Islet of Langerhans (tissue), 1 donor: ENCODE measurements around the gene PRICKLE3.
"Not testable (repeated sequence)": the region's sequence is repeated elsewhere in the genome, so short reads cannot be mapped to it uniquely, and the experiment has no call there.

Source experiments
- FAIRE-seq: peaks from one replicate; lab custom pipeline; 2011; peaks lifted over from hg19 to GRCh38; lab: Jason Lieb, UNC

PRICKLE3 gene

DNA sequence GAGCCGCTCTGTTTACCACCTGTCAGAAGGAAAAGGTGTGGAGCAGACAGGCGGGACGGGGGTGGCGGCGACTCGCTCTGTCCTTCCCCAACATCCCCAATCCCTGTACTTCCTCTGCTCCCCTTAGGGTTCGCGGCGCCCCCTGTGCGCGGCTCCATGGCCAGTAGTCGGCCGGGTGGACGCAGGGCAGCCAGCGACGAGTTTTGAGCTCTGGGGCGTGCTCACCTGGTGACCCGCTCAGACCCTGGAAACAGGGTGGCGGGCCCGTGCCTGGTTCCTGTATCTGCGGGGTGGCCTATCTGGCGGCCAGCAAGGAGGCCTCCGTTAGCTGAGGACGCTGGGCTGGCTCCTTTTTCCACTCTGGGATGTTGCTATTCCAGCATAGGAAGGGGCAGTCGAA, 29.0 kb downstream of the PRICKLE3 start:
- FAIRE-seq: no peak

GRCh38 chrX:49155900-49156837, 30.0 kb downstream of the PRICKLE3 start:
- no peak for FAIRE-seq

DNA sequence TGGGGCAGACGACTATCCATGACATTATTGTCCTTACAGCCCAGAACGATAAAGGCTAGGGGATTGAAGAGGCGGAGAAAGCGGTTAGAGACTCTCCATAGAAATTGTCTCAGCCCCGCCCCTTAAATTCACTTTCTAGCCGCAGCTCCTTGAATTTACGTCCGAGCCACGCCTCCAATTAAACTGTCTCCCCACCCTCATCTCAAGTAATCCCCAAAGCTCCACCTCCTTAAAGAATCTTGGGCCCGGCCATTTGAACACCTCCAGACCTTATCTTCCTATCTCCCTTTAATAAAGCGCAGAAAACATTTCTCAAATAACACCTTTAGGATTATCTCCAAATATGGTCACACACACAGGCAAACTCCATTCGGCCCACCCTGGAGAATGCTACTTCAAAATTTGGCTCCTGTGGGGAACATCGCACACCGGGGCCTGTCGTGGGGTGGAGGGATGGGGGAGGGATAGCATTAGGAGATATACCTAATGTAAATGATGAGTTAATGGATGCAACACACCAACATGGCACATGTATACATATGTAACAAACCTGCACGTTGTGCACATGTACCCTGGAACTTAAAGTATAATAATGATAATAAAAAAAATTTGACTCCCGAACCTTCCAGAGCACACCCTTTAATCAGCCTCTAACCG, 30.8 kb downstream of the PRICKLE3 start:
- no peak for FAIRE-seq

DNA sequence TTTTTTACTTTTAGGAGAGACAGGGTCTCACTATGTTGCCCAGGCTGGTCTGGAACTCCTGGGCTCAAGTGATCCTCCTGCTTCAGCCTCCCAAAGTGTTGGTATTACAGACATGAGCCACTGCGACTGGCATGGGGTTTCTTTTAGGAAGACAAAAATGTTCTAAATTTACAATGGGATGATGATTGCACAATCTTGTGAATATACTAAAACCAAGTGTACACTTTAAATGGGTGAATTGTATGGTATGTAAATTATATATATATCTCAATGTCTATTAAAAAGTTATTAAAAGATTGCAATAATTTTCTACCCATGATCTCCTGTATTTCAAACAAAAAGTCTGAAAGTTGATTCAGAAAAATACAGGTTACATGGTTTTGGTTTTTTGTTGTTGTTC, 32.7 kb downstream of the PRICKLE3 start:
- FAIRE-seq: no peak

DNA sequence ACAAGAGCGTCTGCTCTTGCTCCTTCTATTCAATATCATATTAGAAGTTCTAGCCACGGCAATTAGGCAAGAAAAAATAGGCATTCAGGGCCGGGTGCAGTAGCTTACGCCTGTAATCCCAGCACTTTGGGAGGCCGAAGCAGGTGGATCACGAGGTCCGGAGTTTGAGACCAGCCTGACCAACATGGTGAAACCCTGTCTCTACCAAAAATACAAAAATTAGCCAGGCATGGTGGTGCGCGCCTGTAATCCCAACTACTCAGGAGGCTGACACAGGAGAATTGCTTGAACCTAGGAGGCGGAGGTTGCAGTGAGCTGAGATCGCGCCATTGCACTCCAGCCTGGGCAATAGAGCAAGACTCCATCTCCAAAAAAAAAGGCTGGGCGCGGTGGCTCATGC, 36.9 kb downstream of the PRICKLE3 start:
- not testable (repeated sequence) for FAIRE-seq

- not testable (repeated sequence) for FAIRE-seq
Measured at GRCh38 chrX:49148390-49149100, 37.6 kb downstream of the PRICKLE3 start.

DNA sequence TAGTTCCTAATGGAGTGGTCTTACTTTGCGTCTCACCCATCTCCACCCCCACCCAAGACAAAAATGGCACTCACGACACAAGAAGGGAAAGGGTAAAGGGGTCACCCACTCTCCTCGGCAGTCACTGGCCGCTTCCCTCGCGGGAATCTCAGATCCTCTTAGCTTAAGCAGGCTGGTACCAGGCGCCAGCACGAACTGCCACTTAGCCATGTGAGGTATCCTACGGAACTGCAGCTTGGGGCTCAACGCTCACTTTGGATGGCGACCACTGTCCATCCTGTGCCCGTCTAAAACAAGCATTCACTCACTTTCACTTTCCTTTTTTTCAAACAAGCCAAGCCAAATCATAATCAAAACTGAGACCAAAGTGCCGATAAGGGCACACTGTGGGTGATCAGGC, 38.2 kb downstream of the PRICKLE3 start:
- no peak for FAIRE-seq

DNA sequence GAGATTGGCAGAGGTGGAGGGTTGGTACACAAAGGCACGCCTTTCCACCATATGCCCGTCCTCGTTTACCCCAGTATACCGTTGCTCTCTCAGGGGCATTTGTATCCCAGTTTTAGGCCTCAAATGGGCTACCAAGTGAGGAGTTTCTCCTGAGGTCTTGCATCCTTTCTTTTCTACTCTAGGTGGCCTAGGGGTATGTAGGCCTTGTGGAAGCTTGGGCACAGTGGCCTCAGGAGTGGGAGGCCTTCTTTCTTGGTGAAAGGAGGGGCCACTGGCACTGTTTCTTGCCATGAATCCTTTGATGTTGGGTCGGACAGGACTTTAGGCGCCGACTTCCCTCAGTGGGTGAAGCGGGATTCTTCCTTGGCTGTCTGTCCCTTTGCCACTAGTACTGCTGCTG, 38.9 kb downstream of the PRICKLE3 start:
- FAIRE-seq: no peak

DNA sequence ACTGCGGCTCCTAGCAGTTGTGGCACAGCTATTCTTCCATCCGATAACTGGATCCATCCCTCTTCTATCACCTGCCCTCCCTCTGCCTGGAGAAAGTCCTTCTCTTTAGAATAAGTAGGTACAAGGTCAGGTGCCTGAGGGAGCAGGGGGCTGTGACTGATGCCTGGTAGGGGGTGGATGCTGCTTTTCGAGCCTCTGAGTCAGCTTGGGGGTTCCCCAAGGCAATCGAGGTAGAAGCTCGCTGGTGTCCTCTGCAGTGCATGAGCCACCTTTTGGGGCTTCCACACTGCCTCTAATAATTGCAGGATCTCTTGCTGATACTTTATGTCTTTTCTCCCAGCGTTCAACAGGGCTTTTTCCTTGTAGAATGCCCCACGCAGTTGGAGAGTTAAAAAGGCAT, 43.0 kb downstream of the PRICKLE3 start:
- FAIRE-seq: not testable (repeated sequence)

DNA sequence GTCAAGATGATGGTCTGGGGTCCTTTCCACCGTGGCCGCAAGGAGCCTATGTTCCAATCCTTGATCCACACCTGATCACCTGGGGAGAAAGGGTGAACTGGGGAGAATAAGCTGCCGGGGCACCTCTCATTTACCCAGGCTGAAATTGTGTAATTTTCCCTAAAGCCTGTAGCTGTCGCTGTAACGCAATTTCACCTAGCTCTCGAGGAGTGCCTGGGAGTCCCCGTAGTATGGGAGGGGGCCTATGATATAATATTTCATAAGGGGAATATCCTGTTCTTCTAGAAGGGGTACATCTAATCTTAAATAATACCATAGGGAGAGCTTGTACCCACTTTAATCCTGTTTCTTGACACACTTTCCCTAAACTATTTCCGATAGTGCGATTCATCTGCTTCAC, 43.9 kb downstream of the PRICKLE3 start:
- not testable (repeated sequence) for FAIRE-seq

DNA sequence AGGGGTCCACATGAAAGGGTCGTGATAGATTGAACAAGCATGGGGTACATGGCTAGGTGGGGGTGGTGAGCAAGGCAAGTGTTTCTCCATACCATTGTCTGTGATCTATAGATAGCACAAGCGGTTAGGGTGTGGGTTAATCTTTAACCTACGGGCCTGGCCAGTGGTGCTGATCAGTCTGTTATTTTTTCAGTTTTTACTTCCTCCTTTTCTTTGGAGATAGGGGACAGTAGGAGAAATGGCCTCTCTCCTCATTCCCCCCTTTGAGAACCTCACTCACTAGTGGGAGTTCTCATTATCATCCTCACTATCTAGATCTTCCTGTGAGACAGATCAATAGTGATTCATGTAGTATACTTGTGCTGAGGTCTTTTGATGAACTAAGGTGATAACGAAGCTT, 46.5 kb downstream of the PRICKLE3 start:
- FAIRE-seq: no peak

GRCh38 chrX:49137492-49137891, 48.7 kb downstream of the PRICKLE3 start:
- FAIRE-seq: no peak

DNA sequence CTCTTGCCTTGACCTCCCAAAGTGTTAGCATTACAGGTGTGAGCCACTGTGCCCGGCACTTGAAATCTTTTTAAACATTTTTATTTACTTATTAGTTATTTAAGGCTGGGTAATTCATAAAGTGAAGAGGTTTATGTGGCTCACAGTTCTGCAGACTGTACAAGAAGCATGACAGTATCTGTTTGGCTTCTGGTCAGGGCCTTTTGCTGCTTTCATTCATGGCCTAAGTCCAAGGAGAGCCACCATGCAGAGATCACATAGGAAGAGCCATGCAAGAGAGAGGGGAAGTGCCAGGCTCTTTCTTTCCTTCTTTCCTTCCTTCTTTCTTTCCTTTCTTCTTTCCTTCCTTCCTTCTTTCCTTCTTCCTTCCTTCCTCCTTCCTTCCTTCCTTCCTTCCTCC, 52.4 kb downstream of the PRICKLE3 start:
- no peak for FAIRE-seq

DNA sequence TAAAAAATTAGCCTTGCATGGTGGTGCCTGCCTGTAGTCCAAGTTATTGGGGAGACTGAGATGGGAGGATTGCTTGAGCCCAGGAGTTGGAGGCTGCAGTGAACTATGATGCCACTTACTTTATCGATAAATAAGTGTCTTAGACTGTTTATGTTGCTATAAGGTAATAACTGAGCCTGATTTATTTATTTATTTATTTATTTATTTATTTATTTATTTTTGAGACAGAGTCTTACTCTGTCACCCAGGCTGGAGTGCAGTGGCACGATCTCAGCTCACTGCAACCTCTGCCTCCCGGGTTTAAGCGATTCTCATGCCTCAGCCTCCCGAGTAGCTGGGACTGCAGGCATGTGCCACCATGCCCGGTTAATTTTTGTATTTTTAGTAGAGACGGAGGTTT, 53.9 kb downstream of the PRICKLE3 start:
- FAIRE-seq: not testable (repeated sequence)

DNA sequence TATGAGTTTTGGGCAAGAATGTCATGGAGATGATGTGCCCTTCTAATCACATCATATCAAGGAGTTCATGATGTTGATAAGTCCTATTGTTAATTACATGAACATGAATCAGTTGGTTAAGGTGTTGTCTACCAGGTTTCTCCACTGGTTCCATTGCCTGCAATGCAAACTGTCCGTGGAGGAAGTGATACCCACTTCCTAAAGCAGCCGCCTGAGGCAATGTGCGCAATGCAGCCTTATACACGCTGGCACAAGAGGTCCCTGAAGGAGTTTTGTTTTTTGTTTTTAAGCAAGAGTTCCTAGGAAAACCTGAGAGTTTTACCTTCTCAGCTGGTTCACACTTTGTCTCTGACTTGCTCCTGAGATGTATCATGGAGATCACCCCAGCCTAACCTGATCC, 56.7 kb downstream of the PRICKLE3 start:
- no peak for FAIRE-seq

GRCh38 chrX:49127742-49128258, 58.4 kb downstream of the PRICKLE3 start:
- FAIRE-seq: not testable (repeated sequence)
